Astrocyte (in vitro differentiated cells and primary cell): Measurements from ENCODE around the gene IKZF2.

Experiments used
- EZH2 ChIP-seq: IDR thresholded peaks from 2 replicates; pipeline ENCODE4 v1.6.1; 2012; ENCODE audit warnings: mild to moderate bottlenecking, low read length, inconsistent platforms; ENCODE audit not compliant: insufficient read depth
- TF ChIP-seq, protein P1 (sequence below): IDR thresholded peaks from 2 replicates; pipeline ENCODE4 v1.5.1; 2011; ENCODE audit warnings: low read depth, mild to moderate bottlenecking, inconsistent platforms, low read length, moderate library complexity; ENCODE audit not compliant: insufficient read depth

DNA sequence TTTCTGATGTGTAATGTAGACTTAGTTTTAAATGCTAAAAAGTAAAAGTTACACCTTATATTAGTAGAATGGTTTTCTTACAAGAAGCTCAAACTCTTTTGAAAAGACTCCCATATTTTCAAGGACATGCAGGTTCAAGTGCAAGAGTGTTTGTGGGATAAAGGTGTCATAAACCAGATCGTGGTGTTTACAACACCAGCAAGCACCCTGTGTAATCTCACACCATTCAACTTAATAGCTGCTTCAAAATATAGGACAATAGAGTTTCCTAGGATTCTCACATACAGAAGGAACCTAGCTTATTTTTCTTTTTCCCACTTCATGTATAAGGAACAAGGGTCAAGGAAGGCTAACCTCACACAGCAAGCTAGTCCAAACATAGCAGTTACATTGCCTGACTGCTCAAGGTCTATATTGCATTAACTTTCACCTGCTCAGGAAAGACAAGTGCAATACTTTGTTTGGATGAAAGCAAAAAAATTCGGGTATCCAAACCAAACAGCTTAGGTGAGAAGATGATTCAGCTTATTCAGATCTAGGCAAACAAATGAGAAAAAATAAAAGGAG lies 172.3 kb downstream of the IKZF2 start:
- TF ChIP-seq, protein P1, sequence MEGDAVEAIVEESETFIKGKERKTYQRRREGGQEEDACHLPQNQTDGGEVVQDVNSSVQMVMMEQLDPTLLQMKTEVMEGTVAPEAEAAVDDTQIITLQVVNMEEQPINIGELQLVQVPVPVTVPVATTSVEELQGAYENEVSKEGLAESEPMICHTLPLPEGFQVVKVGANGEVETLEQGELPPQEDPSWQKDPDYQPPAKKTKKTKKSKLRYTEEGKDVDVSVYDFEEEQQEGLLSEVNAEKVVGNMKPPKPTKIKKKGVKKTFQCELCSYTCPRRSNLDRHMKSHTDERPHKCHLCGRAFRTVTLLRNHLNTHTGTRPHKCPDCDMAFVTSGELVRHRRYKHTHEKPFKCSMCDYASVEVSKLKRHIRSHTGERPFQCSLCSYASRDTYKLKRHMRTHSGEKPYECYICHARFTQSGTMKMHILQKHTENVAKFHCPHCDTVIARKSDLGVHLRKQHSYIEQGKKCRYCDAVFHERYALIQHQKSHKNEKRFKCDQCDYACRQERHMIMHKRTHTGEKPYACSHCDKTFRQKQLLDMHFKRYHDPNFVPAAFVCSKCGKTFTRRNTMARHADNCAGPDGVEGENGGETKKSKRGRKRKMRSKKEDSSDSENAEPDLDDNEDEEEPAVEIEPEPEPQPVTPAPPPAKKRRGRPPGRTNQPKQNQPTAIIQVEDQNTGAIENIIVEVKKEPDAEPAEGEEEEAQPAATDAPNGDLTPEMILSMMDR = no peak
- no peak for TF ChIP-seq EZH2
